WTC11 (cell line): ENCODE measurements around the gene NUP214. TPM values are rescaled to one million over a fixed set of nuclear protein-coding genes. Genes with fewer than 3 reads are reported as not detected.

Experiments
- ATAC-seq: fragments of 200-7000 bp; cut with Tn5 transposase; 2 replicates; pipeline ENCODE4 v1.10.0; 2021; ENCODE audit warnings: mild to moderate bottlenecking, moderate library complexity
- CTCF ChIA-PET: fragments of 300-600 bp; sonication (Branson Sonifier 250); formaldehyde crosslinking; loops from one replicate; lab custom pipeline; 2021; ENCODE audit warnings: antibody characterized with exemption; lab: Charles Lee
- POLR2A ChIA-PET: fragments of 350-600 bp; sonication (Branson Sonifier 250); formaldehyde crosslinking; loops from one replicate; lab custom pipeline; 2021; ENCODE audit warnings: antibody characterized with exemption; lab: Charles Lee
- DNase-seq: peaks from one replicate; pipeline ENCODE4 v3.0.0; 2021; ENCODE audit warnings: low spot score
- H3K27ac Mint-ChIP-seq: 2 replicates; pipeline ENCODE4 v1.8.0; 2021; ENCODE audit warnings: mixed read lengths
- H3K27me3 Mint-ChIP-seq: 2 replicates; pipeline ENCODE4 v1.8.0; 2021; ENCODE audit warnings: low read depth, mild to moderate bottlenecking, moderate library complexity, mixed read lengths
- H3K36me3 Mint-ChIP-seq: 2 replicates; pipeline ENCODE4 v1.8.0; 2021; ENCODE audit warnings: mixed read lengths
- H3K4me1 Mint-ChIP-seq: 2 replicates; pipeline ENCODE4 v1.8.0; 2022; ENCODE audit warnings: mixed read lengths
- H3K4me3 Mint-ChIP-seq: 2 replicates; pipeline ENCODE4 v1.8.0; 2021; ENCODE audit warnings: mild to moderate bottlenecking, moderate library complexity, mixed read lengths
- H3K9me3 Mint-ChIP-seq: 2 replicates; pipeline ENCODE4 v1.8.0; 2021; ENCODE audit warnings: mixed read lengths
- FOXK1 ChIP-seq: sonication (generic); formaldehyde crosslinking; IDR thresholded peaks from 2 replicates; pipeline ENCODE4 v1.8.0; 2022; ENCODE audit warnings: mild to moderate bottlenecking, moderate library complexity, missing genetic modification reagents
- JAZF1 ChIP-seq: fragments of 250-450 bp; sonication (Bioruptor Pico); IDR thresholded peaks from 2 replicates; pipeline ENCODE4 v1.9.0; 2021; ENCODE audit warnings: moderate library complexity, mild to moderate bottlenecking, inconsistent platforms
- KAT7 ChIP-seq: sonication (generic); formaldehyde crosslinking; IDR thresholded peaks from 2 replicates; pipeline ENCODE4 v1.8.1; 2023; ENCODE audit warnings: missing genetic modification reagents, mild to moderate bottlenecking, borderline replicate concordance
- MYBL2 ChIP-seq: sonication (generic); formaldehyde crosslinking; IDR thresholded peaks from 2 replicates; pipeline ENCODE4 v1.8.1; 2023; ENCODE audit warnings: mild to moderate bottlenecking, moderate library complexity, missing genetic modification reagents
- NFATC4 ChIP-seq: fragments of 250-450 bp; sonication (Bioruptor Pico); IDR thresholded peaks from 2 replicates; pipeline ENCODE4 v1.9.0; 2021; ENCODE audit warnings: mild to moderate bottlenecking
- NFYB ChIP-seq: sonication (generic); formaldehyde crosslinking; conservative IDR thresholded peaks from 2 replicates; pipeline ENCODE4 v1.8.0; 2022; ENCODE audit warnings: low read depth, missing genetic modification reagents
- NR2C2 ChIP-seq: sonication (generic); formaldehyde crosslinking; IDR thresholded peaks from 2 replicates; pipeline ENCODE4 v1.8.0; 2022; ENCODE audit warnings: mild to moderate bottlenecking, missing genetic modification reagents
- TCF7 ChIP-seq: sonication (generic); formaldehyde crosslinking; IDR thresholded peaks from 2 replicates; pipeline ENCODE4 v1.8.0; 2022; ENCODE audit warnings: mild to moderate bottlenecking, low read depth, missing genetic modification reagents, moderate library complexity
- TEAD1 ChIP-seq: sonication (generic); formaldehyde crosslinking; IDR thresholded peaks from 2 replicates; pipeline ENCODE4 v1.8.0; 2022; ENCODE audit warnings: mild to moderate bottlenecking, missing genetic modification reagents
- ZNF232 ChIP-seq: sonication (generic); formaldehyde crosslinking; IDR thresholded peaks from 2 replicates; pipeline ENCODE4 v1.8.0; 2022; ENCODE audit warnings: mild to moderate bottlenecking, missing genetic modification reagents
- ZNF671 ChIP-seq: fragments of 250-450 bp; sonication (Bioruptor Pico); IDR thresholded peaks from 2 replicates; pipeline ENCODE4 v1.8.0; 2021; ENCODE audit warnings: mild to moderate bottlenecking
- total RNA-seq: library from RNA; stranded (reverse); gene quantifications from 3 replicates; pipeline ENCODE4 v1.2.3, GENCODE V29; 2021
- TF ChIP-seq, protein P1 (sequence below): sonication (generic); formaldehyde crosslinking; IDR thresholded peaks from 2 replicates; pipeline ENCODE4 v1.8.1; 2022; ENCODE audit warnings: missing genetic modification reagents, borderline replicate concordance
- TF ChIP-seq, protein P2 (sequence below): sonication (generic); formaldehyde crosslinking; IDR thresholded peaks from 2 replicates; pipeline ENCODE4 v1.8.0; 2023; ENCODE audit warnings: missing genetic modification reagents
- TF ChIP-seq, protein P3 (sequence below): sonication (generic); formaldehyde crosslinking; IDR thresholded peaks from 2 replicates; pipeline ENCODE4 v1.8.1; 2022; ENCODE audit warnings: low read depth, missing genetic modification reagents, borderline replicate concordance
- TF ChIP-seq, protein P4 (sequence below): sonication (generic); formaldehyde crosslinking; IDR thresholded peaks from 2 replicates; pipeline ENCODE4 v1.8.0; 2022; ENCODE audit warnings: mild to moderate bottlenecking, missing genetic modification reagents
- TF ChIP-seq, protein P5 (sequence below): sonication (generic); formaldehyde crosslinking; IDR thresholded peaks from 2 replicates; pipeline ENCODE4 v1.8.0; 2023; ENCODE audit warnings: mild to moderate bottlenecking, missing genetic modification reagents
- TF ChIP-seq, protein P6 (sequence below): sonication (generic); formaldehyde crosslinking; IDR thresholded peaks from 2 replicates; pipeline ENCODE4 v1.8.0; 2022; ENCODE audit warnings: mild to moderate bottlenecking, missing genetic modification reagents
- TF ChIP-seq, protein P7 (sequence below): sonication (generic); formaldehyde crosslinking; IDR thresholded peaks from 2 replicates; pipeline ENCODE4 v1.8.1; 2023; ENCODE audit warnings: mild to moderate bottlenecking, missing genetic modification reagents, moderate library complexity
- TF ChIP-seq, protein P8 (sequence below): sonication (generic); formaldehyde crosslinking; IDR thresholded peaks from 2 replicates; pipeline ENCODE4 v1.8.1; 2023; ENCODE audit warnings: mild to moderate bottlenecking, missing genetic modification reagents, moderate library complexity
- TF ChIP-seq, protein P9 (sequence below): sonication (generic); formaldehyde crosslinking; IDR thresholded peaks from 2 replicates; pipeline ENCODE4 v1.8.1; 2022; ENCODE audit warnings: low read depth, mild to moderate bottlenecking, moderate library complexity, missing genetic modification reagents, borderline replicate concordance

NUP214 gene
- total RNA-seq, 1 experiment from 2014 or later, result 41.8 TPM

DNA sequence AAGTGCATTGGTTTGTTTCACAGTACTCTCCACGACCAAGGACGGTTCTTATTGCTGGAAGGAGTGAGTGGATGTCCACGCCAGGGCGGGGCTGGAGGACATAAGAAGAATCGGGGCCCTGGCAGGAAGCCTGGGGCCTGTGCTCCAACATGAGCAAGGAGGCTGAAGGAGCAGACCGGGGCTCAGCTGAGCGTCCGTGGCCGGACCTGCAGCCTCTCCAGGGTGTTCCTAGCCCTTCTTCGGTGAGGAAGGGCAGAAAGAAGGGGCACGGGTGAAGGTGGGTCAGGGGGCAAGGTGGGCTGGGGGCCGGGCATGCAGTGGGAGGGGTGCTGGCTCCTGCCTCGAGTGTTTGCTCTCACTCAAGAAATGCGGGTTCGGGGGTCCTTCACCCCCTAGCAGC is 132.8 kb downstream of the NUP214 start:
- ChIA-PET POLR2A (no interaction called here), CTCF (interaction anchor here (1.6 to 3.2 kb wide), 3 partner anchors 13 to 77 kb away, joined by 9 to 51 read pairs (median 10); partner anchors contain the start of gene FAM78A)
- Mint-ChIP-seq H3K4me1 (peaks cover 9% of the 10 kb centered on the region), H3K9me3 (no peaks in the 10 kb centered on the region), H3K27ac (no peak overlapping the region; the same call in 1 of the 2 replicates), H3K4me3 (no peak overlapping the region), H3K36me3 (no peaks in the 10 kb centered on the region), H3K27me3 (no peaks in the 10 kb centered on the region)
- ATAC-seq (no peak), DNase-seq (no peak)
- TF ChIP-seq, protein P1, sequence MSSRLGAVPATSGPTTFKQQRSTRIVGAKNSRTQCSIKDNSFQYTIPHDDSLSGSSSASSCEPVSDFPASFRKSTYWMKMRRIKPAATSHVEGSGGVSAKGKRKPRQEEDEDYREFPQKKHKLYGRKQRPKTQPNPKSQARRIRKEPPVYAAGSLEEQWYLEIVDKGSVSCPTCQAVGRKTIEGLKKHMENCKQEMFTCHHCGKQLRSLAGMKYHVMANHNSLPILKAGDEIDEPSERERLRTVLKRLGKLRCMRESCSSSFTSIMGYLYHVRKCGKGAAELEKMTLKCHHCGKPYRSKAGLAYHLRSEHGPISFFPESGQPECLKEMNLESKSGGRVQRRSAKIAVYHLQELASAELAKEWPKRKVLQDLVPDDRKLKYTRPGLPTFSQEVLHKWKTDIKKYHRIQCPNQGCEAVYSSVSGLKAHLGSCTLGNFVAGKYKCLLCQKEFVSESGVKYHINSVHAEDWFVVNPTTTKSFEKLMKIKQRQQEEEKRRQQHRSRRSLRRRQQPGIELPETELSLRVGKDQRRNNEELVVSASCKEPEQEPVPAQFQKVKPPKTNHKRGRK (CRISPR knock-in tag), result no peak
- no peak for TF ChIP-seq FOXK1 (CRISPR knock-in tag)
- TF ChIP-seq, protein P2, sequence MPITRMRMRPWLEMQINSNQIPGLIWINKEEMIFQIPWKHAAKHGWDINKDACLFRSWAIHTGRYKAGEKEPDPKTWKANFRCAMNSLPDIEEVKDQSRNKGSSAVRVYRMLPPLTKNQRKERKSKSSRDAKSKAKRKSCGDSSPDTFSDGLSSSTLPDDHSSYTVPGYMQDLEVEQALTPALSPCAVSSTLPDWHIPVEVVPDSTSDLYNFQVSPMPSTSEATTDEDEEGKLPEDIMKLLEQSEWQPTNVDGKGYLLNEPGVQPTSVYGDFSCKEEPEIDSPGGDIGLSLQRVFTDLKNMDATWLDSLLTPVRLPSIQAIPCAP, result no peak
- TF ChIP-seq MYBL2 (CRISPR knock-in tag), result no peak
- TF ChIP-seq, protein P3, sequence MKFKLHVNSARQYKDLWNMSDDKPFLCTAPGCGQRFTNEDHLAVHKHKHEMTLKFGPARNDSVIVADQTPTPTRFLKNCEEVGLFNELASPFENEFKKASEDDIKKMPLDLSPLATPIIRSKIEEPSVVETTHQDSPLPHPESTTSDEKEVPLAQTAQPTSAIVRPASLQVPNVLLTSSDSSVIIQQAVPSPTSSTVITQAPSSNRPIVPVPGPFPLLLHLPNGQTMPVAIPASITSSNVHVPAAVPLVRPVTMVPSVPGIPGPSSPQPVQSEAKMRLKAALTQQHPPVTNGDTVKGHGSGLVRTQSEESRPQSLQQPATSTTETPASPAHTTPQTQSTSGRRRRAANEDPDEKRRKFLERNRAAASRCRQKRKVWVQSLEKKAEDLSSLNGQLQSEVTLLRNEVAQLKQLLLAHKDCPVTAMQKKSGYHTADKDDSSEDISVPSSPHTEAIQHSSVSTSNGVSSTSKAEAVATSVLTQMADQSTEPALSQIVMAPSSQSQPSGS (CRISPR knock-in tag), result no peak
- no peak for TF ChIP-seq NFYB (CRISPR knock-in tag)
- no peak for TF ChIP-seq TCF7 (CRISPR knock-in tag)
- no peak for TF ChIP-seq ZNF232 (CRISPR knock-in tag)
- no peak for TF ChIP-seq ZNF671 (CRISPR knock-in tag)
- TF ChIP-seq JAZF1, result no peak
- TF ChIP-seq, protein P4, sequence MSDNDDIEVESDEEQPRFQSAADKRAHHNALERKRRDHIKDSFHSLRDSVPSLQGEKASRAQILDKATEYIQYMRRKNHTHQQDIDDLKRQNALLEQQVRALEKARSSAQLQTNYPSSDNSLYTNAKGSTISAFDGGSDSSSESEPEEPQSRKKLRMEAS, result no peak
- TF ChIP-seq, protein P5, sequence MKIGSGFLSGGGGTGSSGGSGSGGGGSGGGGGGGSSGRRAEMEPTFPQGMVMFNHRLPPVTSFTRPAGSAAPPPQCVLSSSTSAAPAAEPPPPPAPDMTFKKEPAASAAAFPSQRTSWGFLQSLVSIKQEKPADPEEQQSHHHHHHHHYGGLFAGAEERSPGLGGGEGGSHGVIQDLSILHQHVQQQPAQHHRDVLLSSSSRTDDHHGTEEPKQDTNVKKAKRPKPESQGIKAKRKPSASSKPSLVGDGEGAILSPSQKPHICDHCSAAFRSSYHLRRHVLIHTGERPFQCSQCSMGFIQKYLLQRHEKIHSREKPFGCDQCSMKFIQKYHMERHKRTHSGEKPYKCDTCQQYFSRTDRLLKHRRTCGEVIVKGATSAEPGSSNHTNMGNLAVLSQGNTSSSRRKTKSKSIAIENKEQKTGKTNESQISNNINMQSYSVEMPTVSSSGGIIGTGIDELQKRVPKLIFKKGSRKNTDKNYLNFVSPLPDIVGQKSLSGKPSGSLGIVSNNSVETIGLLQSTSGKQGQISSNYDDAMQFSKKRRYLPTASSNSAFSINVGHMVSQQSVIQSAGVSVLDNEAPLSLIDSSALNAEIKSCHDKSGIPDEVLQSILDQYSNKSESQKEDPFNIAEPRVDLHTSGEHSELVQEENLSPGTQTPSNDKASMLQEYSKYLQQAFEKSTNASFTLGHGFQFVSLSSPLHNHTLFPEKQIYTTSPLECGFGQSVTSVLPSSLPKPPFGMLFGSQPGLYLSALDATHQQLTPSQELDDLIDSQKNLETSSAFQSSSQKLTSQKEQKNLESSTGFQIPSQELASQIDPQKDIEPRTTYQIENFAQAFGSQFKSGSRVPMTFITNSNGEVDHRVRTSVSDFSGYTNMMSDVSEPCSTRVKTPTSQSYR, result no peak
- no peak for TF ChIP-seq TEAD1 (CRISPR knock-in tag)

DNA sequence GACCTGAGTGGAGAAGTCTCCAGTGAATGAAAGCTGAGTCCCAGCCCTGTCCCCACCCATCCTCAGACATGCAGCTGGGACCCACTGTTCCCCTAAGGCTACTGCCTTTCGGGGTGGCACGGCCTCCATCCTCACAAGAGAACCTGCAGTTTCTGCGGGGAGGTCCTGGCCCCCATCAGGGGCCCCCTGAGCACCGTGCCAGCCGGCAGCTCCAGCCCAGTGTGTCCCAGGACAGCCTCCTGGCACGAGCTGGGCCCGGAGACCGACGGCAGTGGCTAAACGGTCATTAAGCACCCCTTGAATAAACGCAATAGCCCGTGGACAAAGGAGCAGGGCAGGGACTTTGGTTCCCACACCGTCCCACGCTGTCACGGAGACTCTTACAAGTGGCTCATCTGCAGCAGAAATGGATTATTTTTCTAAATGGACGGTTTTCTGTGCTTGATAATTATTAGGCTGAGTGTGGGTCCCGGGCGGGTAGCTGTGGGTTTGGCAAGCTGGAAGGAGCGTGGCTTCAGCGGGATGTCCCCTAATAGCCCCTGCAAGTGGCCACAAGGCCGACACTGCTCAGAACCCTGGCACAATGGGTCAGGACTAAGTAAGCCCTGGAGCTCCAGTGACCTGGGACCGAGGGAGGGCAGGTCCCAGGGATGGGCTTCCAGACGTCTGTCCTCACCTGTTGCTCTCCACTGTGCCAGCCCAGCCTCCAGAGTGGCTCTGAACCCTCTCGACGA is 133.5 kb downstream of the NUP214 start:
- H3K27me3 Mint-ChIP-seq, result no peaks in the 10 kb centered on the region
- POLR2A ChIA-PET, result no interaction called here
- H3K27ac Mint-ChIP-seq, result no peak overlapping the region
- no peaks in the 10 kb centered on the region for H3K9me3 Mint-ChIP-seq
- no peak for DNase-seq
- H3K4me1 Mint-ChIP-seq, result peaks cover 9% of the 10 kb centered on the region
- no peaks in the 10 kb centered on the region for H3K36me3 Mint-ChIP-seq
- no peak overlapping the region for H3K4me3 Mint-ChIP-seq
- CTCF ChIA-PET, result interaction anchor here (1.3 to 2.9 kb wide), 2 partner anchors 78 to 91 kb away, joined by 4 to 9 read pairs; no protein-coding TSS in a partner anchor
- no peak for ATAC-seq
- TF ChIP-seq, protein P6, sequence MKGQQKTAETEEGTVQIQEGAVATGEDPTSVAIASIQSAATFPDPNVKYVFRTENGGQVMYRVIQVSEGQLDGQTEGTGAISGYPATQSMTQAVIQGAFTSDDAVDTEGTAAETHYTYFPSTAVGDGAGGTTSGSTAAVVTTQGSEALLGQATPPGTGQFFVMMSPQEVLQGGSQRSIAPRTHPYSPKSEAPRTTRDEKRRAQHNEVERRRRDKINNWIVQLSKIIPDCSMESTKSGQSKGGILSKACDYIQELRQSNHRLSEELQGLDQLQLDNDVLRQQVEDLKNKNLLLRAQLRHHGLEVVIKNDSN, result no peak
- TF ChIP-seq, protein P7, sequence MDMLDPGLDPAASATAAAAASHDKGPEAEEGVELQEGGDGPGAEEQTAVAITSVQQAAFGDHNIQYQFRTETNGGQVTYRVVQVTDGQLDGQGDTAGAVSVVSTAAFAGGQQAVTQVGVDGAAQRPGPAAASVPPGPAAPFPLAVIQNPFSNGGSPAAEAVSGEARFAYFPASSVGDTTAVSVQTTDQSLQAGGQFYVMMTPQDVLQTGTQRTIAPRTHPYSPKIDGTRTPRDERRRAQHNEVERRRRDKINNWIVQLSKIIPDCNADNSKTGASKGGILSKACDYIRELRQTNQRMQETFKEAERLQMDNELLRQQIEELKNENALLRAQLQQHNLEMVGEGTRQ (CRISPR knock-in tag), result no peak
- TF ChIP-seq, protein P8, sequence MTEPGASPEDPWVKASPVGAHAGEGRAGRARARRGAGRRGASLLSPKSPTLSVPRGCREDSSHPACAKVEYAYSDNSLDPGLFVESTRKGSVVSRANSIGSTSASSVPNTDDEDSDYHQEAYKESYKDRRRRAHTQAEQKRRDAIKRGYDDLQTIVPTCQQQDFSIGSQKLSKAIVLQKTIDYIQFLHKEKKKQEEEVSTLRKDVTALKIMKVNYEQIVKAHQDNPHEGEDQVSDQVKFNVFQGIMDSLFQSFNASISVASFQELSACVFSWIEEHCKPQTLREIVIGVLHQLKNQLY, result no peak
- TF ChIP-seq, protein P2, result no peak
- TF ChIP-seq NFATC4 (CRISPR knock-in tag) (no peak), ZNF671 (CRISPR knock-in tag) (no peak), KAT7 (CRISPR knock-in tag) (no peak), MYBL2 (CRISPR knock-in tag) (no peak), NR2C2 (no peak)
- TF ChIP-seq, protein P1 (CRISPR knock-in tag), result no peak
- TF ChIP-seq, protein P9, sequence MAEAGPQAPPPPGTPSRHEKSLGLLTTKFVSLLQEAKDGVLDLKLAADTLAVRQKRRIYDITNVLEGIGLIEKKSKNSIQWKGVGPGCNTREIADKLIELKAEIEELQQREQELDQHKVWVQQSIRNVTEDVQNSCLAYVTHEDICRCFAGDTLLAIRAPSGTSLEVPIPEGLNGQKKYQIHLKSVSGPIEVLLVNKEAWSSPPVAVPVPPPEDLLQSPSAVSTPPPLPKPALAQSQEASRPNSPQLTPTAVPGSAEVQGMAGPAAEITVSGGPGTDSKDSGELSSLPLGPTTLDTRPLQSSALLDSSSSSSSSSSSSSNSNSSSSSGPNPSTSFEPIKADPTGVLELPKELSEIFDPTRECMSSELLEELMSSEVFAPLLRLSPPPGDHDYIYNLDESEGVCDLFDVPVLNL (CRISPR knock-in tag), result no peak
